SK-N-SH treated with all-trans-retinoic acid at 6 μM for 48 hours (cell line): Measurements from ENCODE around the gene CDKN2B-AS1.

Experiments used
- ATAC-seq: fragments of 200-7000 bp; cut with Tn5 transposase; 3 replicates; pipeline ENCODE4 v1.9.1; 2020; ENCODE audit warnings: mild to moderate bottlenecking, moderate library complexity
- OSR1 ChIP-seq: fragments of 250-450 bp; sonication (Bioruptor Pico); IDR thresholded peaks from 2 replicates; pipeline ENCODE4 v1.8.0; 2022; ENCODE audit warnings: moderate library complexity, mild to moderate bottlenecking, inconsistent platforms
- TSHZ2 ChIP-seq: fragments of 250-450 bp; sonication (Bioruptor Pico); IDR thresholded peaks from 2 replicates; pipeline ENCODE4 v1.5.0; 2020; ENCODE audit warnings: mild to moderate bottlenecking, moderate library complexity
- ZNF70 ChIP-seq: fragments of 450-650 bp; formaldehyde crosslinking; IDR thresholded peaks from 2 replicates; pipeline ENCODE4 v1.5.0; 2020; ENCODE audit warnings: mild to moderate bottlenecking, moderate library complexity

Gene CDKN2B-AS1

GRCh38 chr9:22169727-22170503 is 175.3 kb downstream of the CDKN2B-AS1 start:
- TF ChIP-seq OSR1 (CRISPR knock-in tag) (no peak), TSHZ2 (CRISPR knock-in tag) (no peak), ZNF70 (CRISPR knock-in tag) (no peak)
- ATAC-seq, result no peak
